Non-pigmented ciliary epithelial cell (primary cell): Measurements from ENCODE around the gene SLC1A5.

Experiments used
- DNase-seq: peaks from one replicate; pipeline ENCODE4 v3.0.0-alpha.2; 2010; ENCODE audit warnings: low read depth

The SLC1A5 gene

GRCh38 chr19:46725036-46725820, 63.2 kb downstream of the SLC1A5 start:
- DNase-seq: no peak
